HG02938 (cell line): Measurements from ENCODE around the gene PARVG.
"Not testable (repeated sequence)": the region's sequence is repeated elsewhere in the genome, so short reads cannot be mapped to it uniquely, and the experiment has no call there.

Experiments used
- ATAC-seq: cut with Tn5 transposase; IDR thresholded peaks from one replicate; pipeline ENCODE4 v1.9.1; 2021; ENCODE audit warnings: mild to moderate bottlenecking, moderate library complexity; ENCODE audit not compliant: unreplicated experiment

PARVG gene

DNA sequence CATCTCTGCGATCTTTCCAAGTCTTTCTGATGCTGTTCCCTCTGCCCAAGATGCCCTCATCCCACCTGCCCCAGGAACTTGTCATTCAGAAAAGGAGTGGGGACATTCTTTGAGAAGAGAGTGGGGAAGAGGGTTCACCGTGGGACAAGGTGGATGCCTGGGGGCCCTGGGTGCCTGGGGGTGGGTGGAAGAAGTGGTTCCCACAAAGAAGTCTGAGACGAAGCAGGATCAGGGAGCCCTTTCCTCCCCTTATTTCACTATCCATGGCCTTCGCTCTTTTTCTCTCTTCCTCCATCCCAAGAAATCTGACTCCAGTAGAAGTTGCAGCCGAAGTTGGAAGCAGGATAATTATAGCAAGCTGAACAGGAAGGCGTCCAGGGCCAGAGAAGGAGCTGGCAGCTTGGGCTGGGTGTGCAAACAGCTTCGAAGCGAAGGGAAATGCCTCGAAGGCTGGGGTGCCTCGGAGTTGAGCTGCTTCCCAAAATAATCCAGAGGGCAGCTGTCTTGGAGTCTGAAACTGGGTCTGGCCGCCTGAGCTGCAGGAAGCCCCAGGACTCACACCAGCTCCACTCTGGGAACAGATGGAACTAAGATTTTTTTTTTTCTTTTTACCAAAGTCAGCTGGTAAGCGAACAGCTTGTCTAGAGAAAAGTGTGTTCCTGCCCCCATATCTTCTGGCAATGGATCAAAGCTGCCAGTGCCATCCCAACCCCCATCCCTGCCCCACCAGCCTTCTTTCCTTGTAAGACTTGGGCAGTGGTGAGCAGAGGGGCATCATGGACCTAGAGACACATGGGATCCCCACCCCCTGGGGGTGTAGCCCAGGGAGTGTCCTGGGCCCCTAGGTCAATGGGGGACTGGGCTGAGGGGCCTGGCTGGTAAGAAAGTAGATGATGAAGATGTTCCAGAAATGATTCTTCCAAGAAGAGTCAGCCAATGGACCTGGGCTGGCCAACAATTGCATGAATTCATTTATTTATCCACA, 31.5 kb downstream of the PARVG start:
- no peak for ATAC-seq

DNA sequence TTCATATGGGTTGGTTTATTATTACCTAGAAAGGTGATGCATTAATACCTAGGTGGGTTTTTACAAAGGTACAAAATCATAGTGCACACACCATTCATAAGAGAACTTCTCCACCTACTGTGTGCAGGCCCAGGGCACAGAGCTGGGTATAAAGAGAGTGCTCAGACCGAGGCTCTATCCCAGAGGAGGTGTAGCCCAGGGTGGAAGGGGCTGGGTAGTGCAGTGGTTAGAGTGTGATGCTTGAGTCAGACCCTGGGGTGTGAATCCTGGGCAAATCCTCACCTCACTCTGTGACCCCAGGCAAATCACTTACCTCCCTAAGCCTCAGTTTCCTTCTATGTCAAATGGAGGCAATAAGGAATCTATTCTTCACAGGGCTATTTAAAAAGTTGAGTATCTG, 32.2 kb downstream of the PARVG start:
- ATAC-seq: no peak

DNA sequence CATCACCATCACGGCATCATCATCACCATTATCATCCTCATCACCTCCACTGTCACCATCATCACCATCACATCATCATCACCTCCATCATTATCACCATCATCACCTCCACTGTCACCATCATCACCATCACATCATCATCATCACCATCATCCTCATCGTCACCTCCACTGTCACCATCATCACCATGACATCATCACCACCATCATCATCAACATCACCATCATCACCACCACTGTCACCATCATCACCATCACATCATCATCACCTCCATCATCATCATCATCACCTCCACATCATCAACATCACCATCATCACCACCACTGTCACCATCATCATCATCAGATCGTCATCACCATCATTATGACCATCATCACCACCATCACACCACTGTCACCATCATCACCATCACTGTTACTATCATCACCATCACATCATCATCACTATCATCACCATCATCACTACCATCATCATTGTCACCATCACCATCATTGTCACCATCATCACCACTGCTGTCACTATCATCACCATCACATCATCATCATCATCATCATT, 32.8 kb downstream of the PARVG start:
- ATAC-seq: no peak

DNA sequence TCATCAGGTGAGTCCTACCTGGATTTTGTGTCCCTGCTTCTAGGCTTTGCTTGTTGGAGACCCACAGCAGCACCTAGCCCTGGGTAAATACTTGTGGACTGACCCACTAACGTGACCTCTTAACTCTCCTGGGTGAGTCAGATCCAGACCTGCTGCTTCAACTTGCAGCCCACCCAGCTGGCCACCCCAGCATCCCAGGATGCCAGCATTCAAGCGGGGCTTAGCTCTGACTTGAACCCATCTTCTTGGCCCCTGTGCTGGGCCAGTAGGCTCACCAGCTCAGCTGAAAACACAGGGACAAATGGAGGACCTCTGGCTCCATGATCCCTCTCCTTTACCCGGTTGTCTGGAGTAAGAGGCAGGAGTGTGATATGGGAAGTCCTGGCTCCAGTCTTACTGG, 33.5 kb downstream of the PARVG start:
- no peak for ATAC-seq

DNA sequence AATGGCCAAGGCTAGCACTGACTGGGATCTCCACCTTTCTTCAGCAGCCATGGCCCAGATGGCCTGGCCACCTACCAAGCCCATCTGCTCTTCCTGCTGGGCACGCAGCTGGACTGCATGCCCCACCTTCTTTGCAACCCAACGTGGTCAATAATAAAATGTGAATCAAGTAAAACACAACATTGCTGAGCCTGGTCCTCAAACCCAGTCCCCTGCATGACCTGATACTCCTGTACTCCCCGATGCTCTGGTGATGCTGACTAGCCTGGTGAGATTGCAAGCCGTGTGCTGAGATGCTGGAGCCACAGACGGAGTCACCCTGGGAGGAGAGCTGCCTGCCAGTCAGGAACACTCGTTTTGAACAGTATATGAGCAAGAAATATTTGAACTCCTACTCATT, 34.0 kb downstream of the PARVG start:
- ATAC-seq: no peak

DNA sequence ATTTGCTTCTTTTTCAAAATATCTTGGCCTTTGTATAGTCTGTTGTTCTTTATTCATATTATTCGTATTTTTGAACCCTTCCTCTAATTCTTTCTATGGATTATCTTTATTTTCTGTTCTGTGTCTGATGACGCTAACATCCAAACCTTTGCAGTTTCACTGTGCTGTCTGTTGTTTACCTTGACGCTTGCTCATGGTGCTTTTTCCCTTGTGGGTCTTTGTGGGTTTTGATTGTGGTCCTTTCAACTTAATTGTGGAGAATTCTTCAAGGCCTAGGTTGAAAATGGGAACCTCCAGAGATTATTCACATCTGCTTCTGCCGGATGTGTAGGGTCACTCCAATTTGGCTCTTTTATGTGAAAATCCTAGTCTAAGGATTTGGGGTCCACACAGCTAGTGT, 34.6 kb downstream of the PARVG start:
- no peak for ATAC-seq

DNA sequence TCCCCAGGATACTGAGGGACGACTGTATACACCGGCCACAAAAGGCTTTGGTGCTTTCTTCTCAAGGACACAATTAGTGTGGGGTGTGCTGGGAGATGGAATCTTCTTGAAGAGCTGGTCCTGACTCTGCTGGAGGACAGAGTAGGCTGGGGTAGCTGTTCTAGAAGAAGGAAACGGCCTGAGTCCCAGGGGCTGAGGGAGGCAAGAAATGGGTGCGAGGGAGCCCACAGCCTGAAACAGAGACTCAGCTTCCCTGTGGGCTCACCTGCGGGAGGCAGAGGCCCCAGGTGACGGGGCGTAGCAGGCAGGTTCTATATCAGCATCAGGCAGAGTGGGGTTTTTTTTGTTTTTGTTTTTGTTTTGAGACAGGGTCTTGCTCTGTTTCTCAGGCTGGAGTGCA, 36.6 kb downstream of the PARVG start:
- no peak for ATAC-seq

DNA sequence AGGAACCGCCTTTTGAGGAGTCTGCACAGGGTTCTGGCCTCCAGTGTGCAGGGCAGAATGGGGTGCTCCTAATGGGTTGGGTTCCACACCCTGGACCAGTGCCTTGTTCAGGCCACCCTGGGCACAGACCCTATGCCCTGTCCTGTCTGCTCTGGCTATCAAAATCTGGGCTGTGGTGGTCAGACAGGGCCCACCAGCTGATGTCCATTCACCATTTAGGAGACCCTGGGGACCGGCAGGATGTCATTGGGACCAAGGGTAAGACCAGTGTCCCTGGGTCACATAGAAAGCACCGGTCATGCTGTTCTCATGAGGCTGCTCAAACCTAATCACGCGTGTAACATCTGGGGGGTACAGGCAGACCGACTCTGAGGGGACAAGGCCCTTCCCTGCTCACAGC, 37.3 kb downstream of the PARVG start:
- no peak for ATAC-seq

DNA sequence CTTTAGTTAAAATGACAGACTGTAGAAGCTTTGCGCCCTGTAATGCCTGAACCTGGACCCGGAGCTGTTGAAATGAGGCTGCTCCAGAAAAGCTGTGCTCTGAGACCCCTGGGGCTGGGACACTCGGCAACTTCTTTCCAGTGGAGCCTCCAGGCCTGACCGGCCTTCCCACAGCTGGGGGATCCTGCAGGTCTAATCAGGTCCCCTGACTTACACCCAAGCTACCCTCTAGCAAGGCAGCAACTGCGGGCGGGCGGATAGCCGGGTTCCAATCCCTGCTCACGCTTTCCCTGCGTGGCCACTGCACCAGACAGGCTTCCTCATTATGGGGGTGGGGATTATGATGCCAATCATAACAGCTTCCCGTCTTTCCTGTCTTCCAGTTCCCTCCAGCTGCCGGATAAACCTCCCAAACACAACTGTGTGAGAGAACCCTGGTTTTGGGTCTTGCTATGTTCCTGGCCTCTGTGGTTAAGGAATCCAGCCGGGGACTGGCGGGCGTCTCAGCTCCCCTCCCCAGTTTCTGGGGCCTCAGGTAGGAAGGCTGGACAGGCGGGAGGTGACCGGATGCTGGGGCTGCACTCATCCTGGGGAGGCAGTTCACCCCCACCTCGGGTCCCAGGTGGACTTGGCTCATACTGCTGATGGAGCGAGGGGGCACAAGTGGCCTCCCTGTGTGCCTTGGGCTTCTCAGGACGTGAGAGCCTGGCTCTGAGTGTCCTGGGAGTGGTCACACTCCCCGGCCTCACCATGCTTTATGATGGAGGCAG, 38.6 kb downstream of the PARVG start:
- ATAC-seq: no peak

DNA sequence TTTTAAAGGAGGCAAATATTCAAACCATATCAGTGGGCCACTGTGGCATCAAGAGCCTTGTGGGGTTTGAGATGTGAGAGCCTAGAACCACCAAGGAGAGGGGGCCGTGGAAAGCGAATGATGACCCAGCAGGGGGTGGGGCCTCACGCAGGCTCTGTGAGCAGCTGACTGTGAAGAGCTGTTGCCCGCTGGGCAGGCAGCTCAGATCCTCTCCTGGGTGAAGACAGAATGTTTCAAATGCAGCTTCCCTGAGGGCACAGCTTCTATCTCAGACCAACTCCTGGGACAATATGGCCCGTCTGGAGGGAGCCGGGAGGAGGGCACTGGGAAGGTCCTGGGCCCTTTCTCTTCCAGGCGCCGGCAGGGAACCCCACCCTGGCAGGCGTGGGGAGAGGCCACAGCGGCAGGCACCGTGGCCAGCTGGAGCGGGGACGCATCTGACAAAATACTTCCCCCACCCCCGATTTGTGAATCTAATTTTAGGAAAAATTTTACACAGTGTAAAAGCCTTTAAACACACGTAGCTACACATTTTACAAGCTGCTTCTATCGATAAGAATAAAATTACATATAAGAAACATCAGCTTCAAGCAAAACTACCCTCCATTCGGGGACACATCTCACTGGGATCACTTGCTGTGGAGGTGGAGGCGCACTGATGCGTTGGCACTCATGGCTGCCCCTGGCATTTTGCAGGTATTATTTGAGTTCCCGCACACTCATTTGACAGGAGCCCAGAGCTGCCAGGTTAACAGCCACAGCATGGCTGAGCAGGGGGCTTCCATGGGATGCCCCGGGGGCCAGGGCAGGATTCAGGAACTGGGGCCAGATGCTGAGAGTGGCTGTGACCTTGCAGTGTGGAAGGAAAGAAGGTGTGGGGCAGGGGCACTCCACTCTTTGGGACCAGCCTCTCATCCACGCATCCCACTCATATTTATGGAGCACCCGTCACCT, 40.3 kb downstream of the PARVG start:
- no peak for ATAC-seq

DNA sequence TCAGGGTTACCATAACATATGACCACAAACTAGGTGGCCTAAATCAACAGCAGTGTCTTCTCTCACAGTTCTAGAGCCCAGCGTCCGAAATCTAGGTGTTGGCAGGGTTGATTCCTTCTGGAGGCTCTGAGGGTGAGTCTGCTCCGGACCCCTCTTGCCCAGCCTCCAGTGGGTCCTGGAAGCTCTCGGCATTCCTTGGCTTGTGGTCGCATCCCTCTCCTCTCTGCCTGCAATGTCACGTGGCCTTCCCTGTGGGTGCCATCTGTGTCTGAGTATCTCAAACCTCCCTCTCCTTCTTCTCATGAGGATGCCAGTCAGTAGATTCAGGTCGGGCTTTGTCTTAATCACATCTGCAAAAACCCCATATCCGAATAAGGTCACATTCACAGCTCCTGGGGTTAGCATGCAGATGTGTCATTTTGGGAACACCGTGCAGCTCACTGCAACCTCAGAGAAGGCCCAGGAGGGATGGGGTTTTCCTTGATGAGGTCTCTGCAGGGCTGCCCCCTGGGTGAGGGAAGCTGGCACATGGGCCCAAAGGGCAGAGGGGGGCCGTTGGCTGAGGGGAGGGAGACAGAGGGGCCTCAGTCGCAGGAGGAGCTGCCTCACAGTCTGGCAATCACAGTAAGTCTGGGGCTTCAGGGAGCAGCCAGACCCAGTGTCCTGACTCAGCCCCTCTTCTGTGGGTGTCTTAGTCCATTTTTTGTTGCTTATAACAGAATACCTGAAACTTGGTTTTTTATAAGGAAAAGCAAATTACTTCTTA, 41.2 kb downstream of the PARVG start:
- ATAC-seq: no peak

DNA sequence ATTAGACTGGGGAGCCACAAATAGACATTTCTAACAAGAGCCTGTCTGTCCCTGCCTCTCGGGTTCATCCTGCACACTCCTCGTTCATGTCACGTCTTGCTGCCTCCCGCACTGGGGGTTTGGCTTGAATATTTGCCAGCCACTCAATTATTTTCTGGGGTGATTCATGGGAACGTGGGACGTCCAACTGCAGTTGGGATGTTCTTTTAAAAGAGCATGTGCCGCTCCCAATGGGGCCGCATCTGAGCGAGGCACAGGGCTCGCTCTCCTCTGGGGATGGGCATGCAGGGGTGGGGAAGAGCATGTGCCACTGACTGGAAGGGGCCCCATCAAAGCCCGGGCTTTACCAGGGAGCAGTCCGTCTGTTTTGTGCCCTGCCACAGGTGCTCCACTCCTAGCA, 43.4 kb downstream of the PARVG start:
- no peak for ATAC-seq

DNA sequence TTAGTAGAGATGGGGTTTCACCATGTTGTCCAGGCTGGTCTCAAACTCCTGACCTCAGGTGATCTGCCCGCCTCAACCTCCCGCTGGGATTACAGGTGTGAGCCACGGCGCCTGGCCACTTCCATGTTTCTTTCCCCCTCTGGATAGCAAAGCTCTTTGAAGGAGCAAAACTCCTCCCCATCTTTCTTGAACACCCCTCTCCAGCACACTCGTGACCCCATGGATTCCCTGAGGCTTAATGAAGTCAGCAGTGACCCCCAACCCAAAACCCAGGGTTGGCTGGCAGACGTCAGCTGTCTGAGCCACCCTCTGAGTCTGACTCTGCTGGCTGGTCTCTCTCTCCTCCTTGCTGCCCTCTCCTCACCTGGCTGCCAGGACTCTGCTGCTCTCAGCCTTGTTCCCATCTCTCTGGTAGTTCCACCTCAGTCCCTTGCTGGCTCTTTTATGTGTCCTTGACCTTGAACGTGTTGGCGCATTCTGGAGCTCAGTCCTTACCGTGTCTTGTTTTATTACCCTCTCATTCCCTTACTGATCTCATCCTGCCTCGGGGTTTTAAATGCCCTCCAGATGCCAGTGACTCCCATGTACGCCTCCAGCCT, 44.5 kb downstream of the PARVG start:
- ATAC-seq: no peak

DNA sequence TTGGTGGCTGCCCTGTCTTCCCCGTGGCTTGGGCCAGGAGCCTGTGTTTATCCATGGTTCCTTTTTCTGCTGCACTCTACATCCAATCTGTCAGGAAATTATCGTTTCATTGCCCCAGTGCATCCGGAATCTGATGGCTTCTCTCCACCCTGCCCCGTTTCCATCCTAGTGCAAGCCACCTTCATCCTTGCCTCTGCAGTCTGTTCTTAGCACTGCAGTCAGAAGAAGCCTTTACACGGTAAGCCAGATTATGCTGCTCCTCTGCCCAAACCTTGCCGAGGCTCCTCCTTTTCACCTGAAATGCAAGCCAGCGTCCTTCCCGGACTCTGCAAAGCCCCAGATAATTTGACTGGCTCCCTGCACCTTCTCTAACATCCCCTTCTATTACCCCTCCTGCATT, 45.1 kb downstream of the PARVG start:
- no peak for ATAC-seq

DNA sequence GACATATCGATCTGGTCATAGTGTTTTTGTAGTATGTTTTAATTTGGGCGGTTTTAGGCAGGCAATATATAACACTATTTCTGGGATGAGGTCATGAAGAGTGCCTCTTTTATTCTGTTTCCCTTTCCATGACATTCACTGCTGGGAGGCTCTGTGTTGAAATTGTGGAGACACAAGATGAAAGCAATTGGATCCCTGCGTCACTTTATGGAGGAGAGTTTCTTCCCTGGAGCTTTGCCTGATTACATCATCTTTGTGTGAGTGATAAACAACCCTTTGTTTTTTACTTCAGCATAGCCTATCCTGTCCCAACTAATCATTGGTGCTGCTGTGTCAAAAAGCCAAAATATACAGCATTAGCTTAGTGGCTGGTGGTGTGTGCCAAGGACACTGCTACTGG, 48.6 kb downstream of the PARVG start:
- ATAC-seq: no peak

DNA sequence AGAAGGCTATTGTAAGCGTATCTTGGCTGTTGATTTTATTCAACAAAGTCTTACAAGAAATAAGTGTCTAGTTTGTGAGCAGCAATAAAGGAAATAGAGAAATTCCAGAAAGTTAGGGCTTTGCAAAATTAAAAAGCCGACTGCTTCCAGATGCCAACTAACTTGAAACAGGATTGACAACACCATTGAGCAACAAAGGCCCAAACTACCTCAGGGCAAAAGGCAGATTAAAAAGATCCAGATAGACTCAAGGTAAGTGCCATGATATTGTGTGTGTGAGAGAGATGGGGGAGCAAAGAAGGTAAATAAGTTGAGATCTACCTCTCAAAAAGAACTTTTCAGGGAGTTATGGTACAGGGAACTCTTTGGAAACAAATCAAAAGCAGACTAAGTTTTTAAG, 49.1 kb downstream of the PARVG start:
- ATAC-seq: no peak

DNA sequence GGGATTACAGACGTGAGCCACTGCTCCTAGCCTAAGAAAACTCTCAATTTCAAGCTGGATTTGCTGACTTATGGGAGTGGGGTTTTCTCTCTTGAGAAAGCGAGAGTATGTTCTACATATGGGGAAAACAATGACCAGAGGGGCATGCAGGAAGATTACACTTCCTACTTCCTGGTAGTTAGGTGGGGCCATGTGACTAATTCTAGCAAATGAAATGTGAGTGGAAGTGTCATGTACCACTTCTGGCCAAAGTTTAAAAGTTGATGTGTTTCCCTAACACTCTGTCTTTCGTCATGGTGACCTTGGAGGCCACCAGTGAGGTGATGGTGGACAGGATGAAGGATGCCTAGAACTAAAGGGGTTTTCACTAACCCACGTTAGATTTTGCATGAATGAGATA, 50.5 kb downstream of the PARVG start:
- no peak for ATAC-seq

DNA sequence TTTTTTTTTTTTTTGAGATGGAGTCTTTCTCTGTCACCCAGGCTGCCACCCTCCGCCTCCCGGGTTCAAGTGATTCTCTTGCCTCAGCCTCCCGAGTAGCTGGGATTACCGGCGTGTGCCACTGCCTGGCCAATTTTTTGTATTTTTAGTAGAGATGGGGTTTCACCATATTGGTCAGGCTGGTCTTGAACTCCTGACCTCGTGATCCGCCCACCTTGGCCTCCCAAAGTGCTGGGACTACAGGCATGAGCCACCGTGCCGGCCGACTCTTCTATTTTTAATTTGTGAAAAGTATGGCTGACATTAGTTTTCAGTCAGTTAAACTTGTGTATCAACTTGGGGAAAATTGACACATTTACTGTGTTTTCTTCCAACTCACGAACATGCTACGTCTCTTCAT, 53.6 kb downstream of the PARVG start:
- ATAC-seq: not testable (repeated sequence)

DNA sequence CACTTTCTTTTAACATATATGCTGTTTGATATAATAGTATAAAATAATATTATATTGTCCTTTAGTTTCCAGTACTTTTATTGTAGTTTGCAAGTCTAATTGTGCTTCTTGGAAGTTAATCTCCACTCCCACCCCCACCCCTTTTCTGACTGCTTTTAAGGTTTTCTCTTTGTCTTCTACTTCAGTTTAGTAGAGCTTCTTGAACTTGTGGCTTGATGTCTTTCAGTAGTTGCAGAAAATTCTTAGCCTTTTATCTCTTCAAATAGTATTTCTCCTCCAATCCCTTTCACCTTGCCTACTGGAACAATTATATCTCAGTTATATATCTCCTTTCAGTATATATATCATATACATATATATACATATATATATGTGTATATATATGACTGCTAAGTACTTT, 56.6 kb downstream of the PARVG start:
- ATAC-seq: no peak

DNA sequence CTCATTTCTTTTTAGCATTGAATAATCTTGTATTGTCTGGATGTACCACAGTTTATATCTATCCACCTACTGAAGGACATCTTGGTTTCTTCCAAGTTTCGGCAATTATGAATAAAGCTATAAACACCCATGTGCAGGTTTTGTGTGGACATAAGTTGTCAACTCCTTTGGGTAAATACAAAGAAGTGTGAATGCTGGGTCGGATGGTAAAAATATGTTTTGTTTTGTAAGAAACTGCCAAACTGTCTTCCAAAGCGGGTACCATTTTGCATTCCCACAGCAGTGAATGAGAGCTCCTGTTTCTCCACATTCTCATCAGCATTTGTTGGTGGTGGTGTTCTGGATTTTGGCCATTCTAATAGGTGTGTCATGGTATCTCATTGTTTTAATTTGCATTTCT, 60.4 kb downstream of the PARVG start:
- not testable (repeated sequence) for ATAC-seq
